GM12874 (cell line): ENCODE data around the gene VANGL1.

Source experiments
- CTCF ChIP-seq: IDR thresholded peaks from 2 replicates; pipeline ENCODE4 v1.5.1; 2011; ENCODE audit warnings: low read depth, mild to moderate bottlenecking, control low read depth, low read length, moderate library complexity; ENCODE audit not compliant: insufficient read depth

Gene VANGL1

GRCh38 chr1:115632251-115633026 lies 9.3 kb upstream of the VANGL1 start:
- TF ChIP-seq CTCF = no peak

- TF ChIP-seq CTCF = no peak
Observed at GRCh38 chr1:115640384-115640783, 1.4 kb upstream of the VANGL1 start.

GRCh38 chr1:115642168-115643072 lies 650 bp downstream of the VANGL1 start:
- no peak for TF ChIP-seq CTCF

- no peak for TF ChIP-seq CTCF
Observed at GRCh38 chr1:115643225-115643624, 1.5 kb downstream of the VANGL1 start.

GRCh38 chr1:115643666-115644065 lies 1.9 kb downstream of the VANGL1 start:
- no peak for TF ChIP-seq CTCF

- no peak for TF ChIP-seq CTCF
Observed at GRCh38 chr1:115644109-115644508, 2.3 kb downstream of the VANGL1 start.

- no peak for TF ChIP-seq CTCF
Observed at GRCh38 chr1:115647047-115647446, 5.3 kb downstream of the VANGL1 start.
